K562 (cell line): ENCODE results near the gene RSPH1. TPM values are rescaled to one million over a fixed set of nuclear protein-coding genes. Genes with fewer than 3 reads are reported as not detected.

Experiments used
- E2F3 ChIP-seq: fragments of 250-450 bp; sonication (Bioruptor Pico); IDR thresholded peaks from 2 replicates; pipeline ENCODE4 v1.4.0; 2020; ENCODE audit warnings: mild to moderate bottlenecking
- GATA2 ChIP-seq: sonication (generic); formaldehyde crosslinking; IDR thresholded peaks from 2 replicates; pipeline ENCODE4 v1.4.0; 2020; ENCODE audit warnings: mild to moderate bottlenecking, missing genetic modification reagents
- MED1 ChIP-seq: sonication (generic); formaldehyde crosslinking; IDR thresholded peaks from 2 replicates; pipeline ENCODE4 v1.8.1; 2023; ENCODE audit warnings: missing genetic modification reagents, borderline replicate concordance
- NFIC ChIP-seq: fragments of 450-650 bp; IDR thresholded peaks from 2 replicates; pipeline ENCODE4 v1.6.1; 2017; ENCODE audit warnings: mild to moderate bottlenecking, inconsistent platforms
- PRMT5 ChIP-seq: sonication (generic); formaldehyde crosslinking; IDR thresholded peaks from 2 replicates; pipeline ENCODE4 v1.5.0; 2020; ENCODE audit warnings: missing genetic modification reagents
- RBM17 ChIP-seq: fragments of 200-400 bp; formaldehyde crosslinking; IDR thresholded peaks from 2 replicates; pipeline ENCODE4 v1.6.1; 2017; ENCODE audit warnings: low read depth, mild to moderate bottlenecking, low read length, borderline replicate concordance
- SNAPC5 ChIP-seq: fragments of 250-450 bp; sonication (Bioruptor Pico); IDR thresholded peaks from 2 replicates; pipeline ENCODE4 v1.8.0; 2021; ENCODE audit warnings: moderate library complexity, mild to moderate bottlenecking, inconsistent platforms
- SP1 ChIP-seq: sonication (generic); formaldehyde crosslinking; IDR thresholded peaks from 2 replicates; pipeline ENCODE4 v1.8.1; 2022; ENCODE audit warnings: mild to moderate bottlenecking, missing genetic modification reagents
- TCF15 ChIP-seq: fragments of 250-450 bp; sonication (Bioruptor Pico); IDR thresholded peaks from 2 replicates; pipeline ENCODE4 v1.8.0; 2022; ENCODE audit warnings: moderate library complexity, mild to moderate bottlenecking, inconsistent platforms
- TEAD1 ChIP-seq, 2 experiments: fragments of 450-650 bp in 1 of 2; sonication (generic) in 1 of 2; formaldehyde crosslinking; IDR thresholded peaks; 2 replicates each; pipeline versions ENCODE4 v1.4.0 to v1.8.0; 2020 to 2022; ENCODE audit warnings: mild to moderate bottlenecking in 2 of 2, missing genetic modification reagents in 1 of 2
- THAP7 ChIP-seq: fragments of 250-450 bp; sonication (Bioruptor Pico); IDR thresholded peaks from 2 replicates; pipeline ENCODE4 v1.5.0; 2021
- THRAP3 ChIP-seq: fragments of 450-650 bp; IDR thresholded peaks from 2 replicates; pipeline ENCODE4 v1.6.1; 2016; ENCODE audit warnings: mild to moderate bottlenecking, inconsistent platforms, borderline replicate concordance
- TSC22D4 ChIP-seq: fragments of 450-650 bp; IDR thresholded peaks from 2 replicates; pipeline ENCODE4 v1.6.1; 2016; ENCODE audit warnings: missing genetic modification characterization, missing biosample characterization, control low read depth
- XRCC4 ChIP-seq: IDR thresholded peaks from one replicate; pipeline ENCODE4 v1.6.1; 2011; ENCODE audit not compliant: insufficient read depth, insufficient read length; ENCODE audit errors: extremely low read depth
- ZBTB40 ChIP-seq, 2 experiments: fragments of 450-650 bp in 1 of 2; sonication (generic) in 1 of 2; formaldehyde crosslinking in 1 of 2; IDR thresholded peaks; 2 replicates each; pipeline versions ENCODE4 v1.7.1 to v1.9.0; 2016 to 2022; ENCODE audit warnings: inconsistent platforms in 1 of 2, mild to moderate bottlenecking in 1 of 2, missing genetic modification reagents in 1 of 2
- ZBTB7A ChIP-seq: IDR thresholded peaks from 2 replicates; pipeline ENCODE4 v1.6.1; 2011; ENCODE audit warnings: low read depth, mild to moderate bottlenecking, low read length, moderate library complexity, borderline replicate concordance; ENCODE audit not compliant: control insufficient read depth
- ZC3H8 ChIP-seq: fragments of 450-650 bp; IDR thresholded peaks from 2 replicates; pipeline ENCODE4 v1.6.1; 2017
- ZNF124 ChIP-seq: sonication (generic); formaldehyde crosslinking; IDR thresholded peaks from 2 replicates; pipeline ENCODE4 v1.8.1; 2022; ENCODE audit warnings: missing genetic modification reagents
- ZNF282 ChIP-seq: sonication (generic); formaldehyde crosslinking; IDR thresholded peaks from 2 replicates; pipeline ENCODE4 v1.8.1; 2023; ENCODE audit warnings: missing genetic modification reagents
- ZNF436 ChIP-seq: fragments of 250-450, 450-650 bp; sonication (Bioruptor Pico); formaldehyde crosslinking; IDR thresholded peaks from 2 replicates; pipeline ENCODE4 v1.7.0; 2020; ENCODE audit warnings: mild to moderate bottlenecking
- polyA plus RNA-seq, 8 experiments: library from polyadenylated mRNA; depleted of rRNA in 4 of 8; stranded (reverse) in 5 of 8; unstranded in 3 of 8; fragments of >200 nt; fragmentation: Nextera tagmentation in 2 of 8; fragmentation: Illumina TruSeq in 1 of 8; extraction: Ambion mirVana in 2 of 8; extraction: Trizol in 1 of 8; gene quantifications; 2 replicates each; pipeline versions ENCODE4 v1.2.1 to v1.2.3, GENCODE V29; 2011 to 2014; ENCODE audit warnings: inconsistent platforms in 1 of 8, missing spikeins in 1 of 8
- total RNA-seq, 7 experiments: library from RNA; depleted of rRNA in 6 of 7; stranded (reverse); fragments of >200 nt in 6 of 7; fragmentation: Illumina TruSeq in 2 of 7; extraction: Trizol in 2 of 7; gene quantifications; 2 replicates each; pipeline versions ENCODE4 v1.2.1 to v1.2.3, GENCODE V29; 2011 to 2021; ENCODE audit warnings: low replicate concordance in 1 of 7

RSPH1 gene
- total and polyA plus RNA-seq, 9 of the 15 experiments (the other 6 are each of a cell fraction or from before 2014, with no cell fraction given), result 0.17 TPM; not detected in 8

- no peak for TF ChIP-seq ZBTB40 (IDR thresholded peaks at IDR 0.05)
- TF ChIP-seq ZBTB40 (CRISPR knock-in tag; IDR thresholded peaks at IDR 0.05), result no peak
- TF ChIP-seq NFIC, result no peak
- no peak for TF ChIP-seq TCF15 (CRISPR knock-in tag)
- TF ChIP-seq ZNF436 (CRISPR knock-in tag), result no peak
- no peak for TF ChIP-seq RBM17
- no peak for TF ChIP-seq SNAPC5 (CRISPR knock-in tag)
- peak; percentile 37; the same call in 1 of the 2 replicates for TF ChIP-seq GATA2 (CRISPR knock-in tag)
- TF ChIP-seq SP1, result no peak; the same call in 1 of the 2 replicates
- no peak for TF ChIP-seq THRAP3
- TF ChIP-seq TSC22D4, result no peak
- TF ChIP-seq XRCC4, result no peak
- TF ChIP-seq ZBTB7A, result no peak
- TF ChIP-seq MED1 (CRISPR knock-in tag), result no peak
- no peak for TF ChIP-seq THAP7
- no peak for TF ChIP-seq PRMT5 (CRISPR knock-in tag)
- TF ChIP-seq ZNF282, result no peak
- TF ChIP-seq E2F3 (CRISPR knock-in tag), result no peak
- no peak for TF ChIP-seq ZNF124 (CRISPR knock-in tag)
- TF ChIP-seq TEAD1 (CRISPR knock-in tag; IDR thresholded peaks at IDR 0.05), result peak in 1 of 2 experiments; percentile 35; a peak in 1 of 4 replicates
- no peak for TF ChIP-seq ZC3H8
Measured at GRCh38 chr21:42433946-42434551, 62.0 kb downstream of the RSPH1 start (continued).
